Spleen (tissue), 11 donors: ENCODE measurements around the gene SENP1. TPM values are rescaled to one million over a fixed set of nuclear protein-coding genes. Genes with fewer than 3 reads are reported as not detected.

ENCODE experiments used
- DNase-seq: peaks from one replicate; pipeline ENCODE4 v3.0.0-alpha.2; 2020
- H3K27ac ChIP-seq, 8 donors: fragments of 200-600 bp; sonication (generic) in 7 of 8; 1 replicate in 4 of 8; 2 replicates in 4 of 8; pipeline versions ENCODE4 v1.5.0 to v1.8.0; 2016 to 2021; ENCODE audit warnings: inconsistent platforms in 4 of 8, mild to moderate bottlenecking in 4 of 8, moderate library complexity in 1 of 8
- H3K27me3 ChIP-seq, 7 donors: fragments of 200-600 bp; sonication (generic) in 6 of 7; replicated peaks in 1 of 7; 1 replicate in 4 of 7; 2 replicates in 3 of 7; pipeline versions ENCODE4 v1.5.0 to v1.8.0; 2016 to 2021; ENCODE audit warnings: inconsistent platforms in 3 of 7, mild to moderate bottlenecking in 1 of 7
- H3K36me3 ChIP-seq, 6 donors: fragments of 200-600 bp; sonication (generic) in 5 of 6; 1 replicate in 4 of 6; 2 replicates in 2 of 6; pipeline versions ENCODE4 v1.5.0 to v1.8.0; 2016 to 2021; ENCODE audit warnings: inconsistent platforms in 2 of 6
- H3K4me1 ChIP-seq, 6 donors: fragments of 200-600 bp; sonication (generic) in 5 of 6; 1 replicate in 3 of 6; 2 replicates in 3 of 6; pipeline versions ENCODE4 v1.5.0 to v1.8.0; 2016 to 2021; ENCODE audit warnings: inconsistent platforms in 3 of 6
- H3K4me3 ChIP-seq, 8 donors: fragments of 200-600 bp; sonication (generic) in 7 of 8; 1 replicate in 4 of 8; 2 replicates in 4 of 8; pipeline versions ENCODE4 v1.5.0 to v1.8.0; 2016 to 2021; ENCODE audit warnings: inconsistent platforms in 4 of 8, mild to moderate bottlenecking in 4 of 8, moderate library complexity in 2 of 8
- H3K9me3 ChIP-seq, 8 donors: fragments of 200-600 bp; sonication (generic) in 7 of 8; 1 replicate in 4 of 8; 2 replicates in 4 of 8; pipeline versions ENCODE4 v1.5.0 to v1.8.0; 2016 to 2021; ENCODE audit warnings: inconsistent platforms in 4 of 8
- CTCF ChIP-seq, 11 experiments: fragments of 200-600 bp in 7 of 11; fragments of 450-650 bp in 4 of 11; sonication (generic) in 4 of 11; IDR thresholded peaks in 8 of 11; conservative IDR thresholded peaks in 3 of 11; 1 replicate in 7 of 11; 2 replicates in 4 of 11; pipeline versions ENCODE4 v1.4.0 to v1.8.0; 2016 to 2021; ENCODE audit warnings: antibody characterized with exemption in 11 of 11, inconsistent platforms in 4 of 11, mild to moderate bottlenecking in 1 of 11
- POLR2A ChIP-seq, 3 donors: fragments of 450-650 bp; IDR thresholded peaks; one replicate each; pipeline ENCODE4 v1.5.1; 2017; ENCODE audit warnings: antibody characterized with exemption in 3 of 3, mild to moderate bottlenecking in 1 of 3
- POLR2AphosphoS5 ChIP-seq, 3 donors: sonication (generic); formaldehyde crosslinking; IDR thresholded peaks; one replicate each; pipeline ENCODE4 v1.5.1; 2017; ENCODE audit warnings: antibody characterized with exemption in 3 of 3
- WGBS, 5 donors: extraction: QIAGEN DNeasy Blood & Tissue Kit in 3 of 5; methylation state at CpG; one replicate each; pipeline versions ENCODE4 v1.1.5 to v1.1.7; 2013 to 2018; 5-methylcytosine and 5-hydroxymethylcytosine counted together
- intact Hi-C: fragments of 100-400 bp; cut with DNase I; formaldehyde crosslinking; loops from one replicate; pipeline ENCODE4 v1.15.0; 2023; ENCODE audit warnings: low total_unique reads
- polyA plus RNA-seq, 3 donors: library from polyadenylated mRNA; stranded (reverse); fragments of 200-250 nt; gene quantifications; one replicate each; pipeline ENCODE4 v1.2.1, GENCODE V29; 2013
- total RNA-seq, 7 donors: library from RNA; depleted of rRNA in 3 of 7; stranded (reverse); fragments of >200 nt in 3 of 7; fragmentation: NEBNext Ultra II Directional in 4 of 7; extraction: Animal tissue kit (Norgen Biotek cat#: 25700) in 4 of 7; gene quantifications; one replicate each; pipeline versions ENCODE4 v1.1.0 to v1.2.1, GENCODE V29; 2016 to 2021
- donor health status: healthy with polysubstance abuse.
- donor health status: DM: no; HTN: no; CAD: no; lungs with moderate emphysema.
- donor health status: DM: no; HTN: no; CAD: no.
- donor health status: Bipolar disorder and iron deficiency.
- donor health status: healthy.
- donor health status: DM: no; HTN: no; CAD: no.
- donor health status: DM: yes; HTN: yes; CAD: no.

Gene SENP1
- total and polyA plus RNA-seq, 10 donors, result 3.7 to 37.4 (median 25.6) TPM

GRCh38 chr12:48051681-48052080, 54.2 kb downstream of the SENP1 start:
- no peak for DNase-seq
- WGBS, 5 donors, result 95 to 98% (median 97%) methylated on average over 2 of the region's 2 CpGs

GRCh38 chr12:48050174-48050573, 55.7 kb downstream of the SENP1 start:
- H3K36me3 ChIP-seq, result peaks cover 3 to 72% (median 42%) of the 10 kb centered on the region in 6 donors
- H3K9me3 ChIP-seq, result no peaks in the 10 kb centered on the region
- no peaks in the 10 kb centered on the region for H3K4me1 ChIP-seq
- intact Hi-C loops, result no loop called here
- DNase-seq, result no peak
- H3K4me3 ChIP-seq, result no peak overlapping the region
- no peak overlapping the region for H3K27ac ChIP-seq
- WGBS, 5 donors, result 91 to 97% (median 96%) methylated on average over 6 of the region's 6 CpGs
- TF ChIP-seq POLR2A (IDR thresholded peaks at IDR 0.05), result no peak
- TF ChIP-seq CTCF (IDR thresholded peaks at IDR 0.05 in 8 of 11, conservative IDR thresholded peaks at IDR 0.05 in 3 of 11), result no peak
- TF ChIP-seq POLR2AphosphoS5 (IDR thresholded peaks at IDR 0.05), result no peak
- no peaks in the 10 kb centered on the region for H3K27me3 ChIP-seq

More at GRCh38 chr12:48051681-48052080, 54.2 kb downstream of the SENP1 start:
- H3K27me3 ChIP-seq, result no peaks in the 10 kb centered on the region
- intact Hi-C loops, result no loop called here
- H3K4me1 ChIP-seq, result no peaks in the 10 kb centered on the region
- H3K36me3 ChIP-seq, result peaks cover 0 to 60% (median 28%) of the 10 kb centered on the region in 6 donors
- H3K9me3 ChIP-seq, result no peaks in the 10 kb centered on the region
- no peak overlapping the region for H3K27ac ChIP-seq
- no peak overlapping the region for H3K4me3 ChIP-seq
- TF ChIP-seq POLR2AphosphoS5 (IDR thresholded peaks at IDR 0.05) (no peak), POLR2A (IDR thresholded peaks at IDR 0.05) (no peak), CTCF (IDR thresholded peaks at IDR 0.05 in 8 of 11, conservative IDR thresholded peaks at IDR 0.05 in 3 of 11) (no peak)

- Histone ChIP-seq H3K27me3 (no peaks in the 10 kb centered on the region), H3K4me1 (no peaks in the 10 kb centered on the region), H3K36me3 (peaks cover 3 to 94% (median 61%) of the 10 kb centered on the region in 6 donors), H3K9me3 (no peaks in the 10 kb centered on the region), H3K27ac (no peak overlapping the region), H3K4me3 (no peak overlapping the region)
- no peak for TF ChIP-seq POLR2A (IDR thresholded peaks at IDR 0.05)
- TF ChIP-seq POLR2AphosphoS5 (IDR thresholded peaks at IDR 0.05), result no peak
- no peak for TF ChIP-seq CTCF (IDR thresholded peaks at IDR 0.05 in 8 of 11, conservative IDR thresholded peaks at IDR 0.05 in 3 of 11)
- intact Hi-C loops, result no loop called here
- 87 to 97% (median 92%) methylated on average over 2 of the region's 2 CpGs for WGBS, 5 donors
- no peak for DNase-seq
These were observed 59.8 kb downstream of the SENP1 start for GRCh38 chr12:48045965-48046518.

- WGBS, 5 donors, result 91 to 97% (median 93%) methylated on average over 6 of the region's 6 CpGs
- DNase-seq, result no peak
- Histone ChIP-seq H3K9me3 (no peaks in the 10 kb centered on the region), H3K27me3 (no peaks in the 10 kb centered on the region), H3K36me3 (peaks cover 3 to 86% (median 61%) of the 10 kb centered on the region in 6 donors), H3K4me1 (no peaks in the 10 kb centered on the region), H3K4me3 (no peak overlapping the region), H3K27ac (no peak overlapping the region)
- intact Hi-C loops, result no loop called here
- TF ChIP-seq CTCF (IDR thresholded peaks at IDR 0.05 in 8 of 11, conservative IDR thresholded peaks at IDR 0.05 in 3 of 11) (no peak), POLR2A (IDR thresholded peaks at IDR 0.05) (no peak), POLR2AphosphoS5 (IDR thresholded peaks at IDR 0.05) (no peak)
These were observed 60.6 kb downstream of the SENP1 start for GRCh38 chr12:48045061-48045846.
